WTC11 (cell line): ENCODE measurements around the gene GLS. TPM values are rescaled to one million over a fixed set of nuclear protein-coding genes. Genes with fewer than 3 reads are reported as not detected.

ENCODE experiments used
- ATAC-seq: fragments of 200-7000 bp; cut with Tn5 transposase; 2 replicates; pipeline ENCODE4 v1.10.0; 2021; ENCODE audit warnings: mild to moderate bottlenecking, moderate library complexity
- CTCF ChIA-PET: fragments of 300-600 bp; sonication (Branson Sonifier 250); formaldehyde crosslinking; loops from one replicate; lab custom pipeline; 2021; ENCODE audit warnings: antibody characterized with exemption; lab: Charles Lee
- POLR2A ChIA-PET: fragments of 350-600 bp; sonication (Branson Sonifier 250); formaldehyde crosslinking; loops from one replicate; lab custom pipeline; 2021; ENCODE audit warnings: antibody characterized with exemption; lab: Charles Lee
- DNase-seq: peaks from one replicate; pipeline ENCODE4 v3.0.0; 2021; ENCODE audit warnings: low spot score
- H3K27ac Mint-ChIP-seq: 2 replicates; pipeline ENCODE4 v1.8.0; 2021; ENCODE audit warnings: mixed read lengths
- H3K27me3 Mint-ChIP-seq: 2 replicates; pipeline ENCODE4 v1.8.0; 2021; ENCODE audit warnings: low read depth, mild to moderate bottlenecking, moderate library complexity, mixed read lengths
- H3K36me3 Mint-ChIP-seq: 2 replicates; pipeline ENCODE4 v1.8.0; 2021; ENCODE audit warnings: mixed read lengths
- H3K4me1 Mint-ChIP-seq: 2 replicates; pipeline ENCODE4 v1.8.0; 2022; ENCODE audit warnings: mixed read lengths
- H3K4me3 Mint-ChIP-seq: 2 replicates; pipeline ENCODE4 v1.8.0; 2021; ENCODE audit warnings: mild to moderate bottlenecking, moderate library complexity, mixed read lengths
- H3K9me3 Mint-ChIP-seq: 2 replicates; pipeline ENCODE4 v1.8.0; 2021; ENCODE audit warnings: mixed read lengths
- ARID4B ChIP-seq: sonication (generic); formaldehyde crosslinking; IDR thresholded peaks from 2 replicates; pipeline ENCODE4 v1.8.0; 2023; ENCODE audit warnings: missing genetic modification reagents, mild to moderate bottlenecking, borderline replicate concordance
- CTCF ChIP-seq: fragments of 200-600 bp; IDR thresholded peaks from 2 replicates; pipeline ENCODE4 v1.8.0; 2022; ENCODE audit warnings: antibody characterized with exemption
- ELF4 ChIP-seq: sonication (generic); formaldehyde crosslinking; IDR thresholded peaks from 2 replicates; pipeline ENCODE4 v1.8.1; 2022; ENCODE audit warnings: low read depth, mild to moderate bottlenecking, moderate library complexity, missing genetic modification reagents
- EMX1 ChIP-seq: fragments of 250-450 bp; sonication (Bioruptor Pico); IDR thresholded peaks from 2 replicates; pipeline ENCODE4 v1.8.0; 2021; ENCODE audit warnings: mild to moderate bottlenecking
- FOXK1 ChIP-seq: sonication (generic); formaldehyde crosslinking; IDR thresholded peaks from 2 replicates; pipeline ENCODE4 v1.8.0; 2022; ENCODE audit warnings: mild to moderate bottlenecking, moderate library complexity, missing genetic modification reagents
- IRF1 ChIP-seq: sonication (generic); formaldehyde crosslinking; IDR thresholded peaks from 2 replicates; pipeline ENCODE4 v1.8.0; 2023; ENCODE audit warnings: missing genetic modification reagents
- NFATC4 ChIP-seq: fragments of 250-450 bp; sonication (Bioruptor Pico); IDR thresholded peaks from 2 replicates; pipeline ENCODE4 v1.9.0; 2021; ENCODE audit warnings: mild to moderate bottlenecking
- NR1H2 ChIP-seq: sonication (generic); formaldehyde crosslinking; IDR thresholded peaks from 2 replicates; pipeline ENCODE4 v1.9.0; 2021; ENCODE audit warnings: mild to moderate bottlenecking, moderate library complexity, missing genetic modification reagents
- PREB ChIP-seq: sonication (generic); formaldehyde crosslinking; IDR thresholded peaks from 2 replicates; pipeline ENCODE4 v1.8.1; 2022; ENCODE audit warnings: mild to moderate bottlenecking, missing genetic modification reagents, moderate library complexity, borderline replicate concordance
- TEAD4 ChIP-seq: sonication (generic); formaldehyde crosslinking; IDR thresholded peaks from 2 replicates; pipeline ENCODE4 v1.8.0; 2022; ENCODE audit warnings: mild to moderate bottlenecking, missing genetic modification reagents
- TP53 ChIP-seq: sonication (generic); formaldehyde crosslinking; IDR thresholded peaks from 2 replicates; pipeline ENCODE4 v1.8.1; 2023; ENCODE audit warnings: mild to moderate bottlenecking, missing genetic modification reagents
- USF1 ChIP-seq: sonication (generic); formaldehyde crosslinking; IDR thresholded peaks from 2 replicates; pipeline ENCODE4 v1.8.0; 2022; ENCODE audit warnings: mild to moderate bottlenecking, missing genetic modification reagents
- ZSCAN18 ChIP-seq: fragments of 250-450 bp; sonication (Bioruptor Pico); IDR thresholded peaks from 2 replicates; pipeline ENCODE4 v2.1.2; 2022; ENCODE audit warnings: mild to moderate bottlenecking, moderate library complexity
- total RNA-seq: library from RNA; stranded (reverse); gene quantifications from 3 replicates; pipeline ENCODE4 v1.2.3, GENCODE V29; 2021

GLS gene
- total RNA-seq, 1 experiment from 2014 or later = 115 TPM

GRCh38 chr2:190948671-190949070, 68.0 kb downstream of the GLS start:
- H3K36me3 Mint-ChIP-seq = no peaks in the 10 kb centered on the region
- POLR2A ChIA-PET = interaction anchor here (0.6 kb wide), 1 partner anchor 575 kb away, joined by 3 read pairs; no protein-coding TSS in a partner anchor

More at GRCh38 chr2:190948671-190949070, 68.0 kb downstream of the GLS start:
- H3K27ac Mint-ChIP-seq = no peak overlapping the region
- DNase-seq (no peak), ATAC-seq (no peak)
- peaks cover 8% of the 10 kb centered on the region for H3K4me1 Mint-ChIP-seq
- H3K27me3 Mint-ChIP-seq = no peaks in the 10 kb centered on the region
- no peaks in the 10 kb centered on the region for H3K9me3 Mint-ChIP-seq
- TF ChIP-seq ELF4 (CRISPR knock-in tag) (no peak), CTCF (no peak), TP53 (CRISPR knock-in tag) (no peak), NR1H2 (CRISPR knock-in tag) (no peak), ARID4B (CRISPR knock-in tag) (no peak), PREB (CRISPR knock-in tag) (no peak), USF1 (CRISPR knock-in tag) (no peak), ZSCAN18 (CRISPR knock-in tag) (no peak), FOXK1 (CRISPR knock-in tag) (no peak), EMX1 (CRISPR knock-in tag) (no peak), IRF1 (CRISPR knock-in tag) (no peak), TEAD4 (CRISPR knock-in tag) (no peak), NFATC4 (CRISPR knock-in tag) (no peak)
- H3K4me3 Mint-ChIP-seq = no peak overlapping the region
- CTCF ChIA-PET = no interaction called here
